GM19455 (cell line): ENCODE measurements around the gene FAM118A.
"Not testable (repeated sequence)": the region's sequence is repeated elsewhere in the genome, so short reads cannot be mapped to it uniquely, and the experiment has no call there.

Source experiments
- ATAC-seq: cut with Tn5 transposase; IDR thresholded peaks from one replicate; pipeline ENCODE4 v1.9.1; 2021; ENCODE audit not compliant: unreplicated experiment

FAM118A gene

DNA sequence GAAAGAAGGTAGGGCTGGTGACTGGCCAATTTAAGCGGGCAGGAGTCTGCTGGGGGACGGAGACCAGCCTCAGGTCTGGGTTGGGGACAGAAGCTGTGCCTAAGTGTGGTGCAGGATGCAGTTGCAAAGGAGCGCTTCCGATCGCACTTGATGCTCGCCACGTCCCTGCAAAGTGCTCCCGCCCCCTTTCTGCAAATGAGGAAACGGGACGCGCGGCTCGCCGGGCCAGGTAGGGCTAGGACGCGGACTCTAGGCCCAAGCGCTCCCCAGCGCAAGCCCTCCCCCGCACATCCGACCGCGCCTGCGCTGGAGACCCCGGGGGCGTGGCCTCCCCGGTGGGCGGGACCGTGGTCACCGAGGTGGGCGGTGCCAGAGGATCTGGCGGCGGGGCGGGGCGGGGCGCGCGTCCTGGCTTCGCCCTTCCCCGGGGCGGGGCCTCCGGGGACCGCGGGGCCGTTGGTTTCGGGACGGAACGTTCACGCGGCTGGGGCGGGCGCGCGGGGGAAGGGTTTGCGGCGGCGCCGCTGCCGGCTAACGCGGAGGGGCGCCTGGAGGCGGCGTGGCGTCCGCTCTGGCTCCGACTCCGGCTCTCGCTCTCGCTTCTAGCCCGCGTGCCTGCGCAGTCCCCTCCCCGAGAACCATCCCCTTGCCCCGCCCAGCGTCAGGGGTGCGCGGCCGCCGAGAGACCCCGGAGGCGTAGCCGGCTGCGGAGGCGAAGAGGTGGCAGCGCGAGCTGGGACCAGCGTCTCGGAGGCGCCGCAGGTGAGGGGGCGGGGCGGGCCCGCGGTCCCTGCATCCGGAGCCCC is at the start of gene FAM118A:
Gene FAM118A (plus strand): TSS at position 513 of the 806 bp plus-strand sequence. CDS start 12,446 bp downstream, outside the sequence.
- ATAC-seq, result peak; percentile 77

DNA sequence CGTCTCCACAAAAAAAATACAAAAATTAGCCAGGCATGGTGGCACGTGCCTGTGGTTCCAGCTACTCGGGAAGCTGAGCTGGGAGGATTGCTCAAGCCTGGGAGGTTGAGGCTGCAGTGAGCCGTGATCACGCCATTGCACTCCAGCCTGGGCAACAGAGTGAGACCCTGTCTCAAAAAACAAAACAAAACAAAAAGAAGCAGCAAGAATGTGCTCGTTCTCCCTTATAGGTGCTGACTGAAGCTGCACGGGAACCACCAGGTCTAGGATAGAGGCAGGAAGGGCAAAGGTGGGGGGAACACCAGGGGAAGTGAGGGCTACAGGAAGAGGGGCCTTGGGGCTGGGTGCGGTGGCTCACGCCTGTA is 49.4 kb upstream of the FAM118A start:
- not testable (repeated sequence) for ATAC-seq

DNA sequence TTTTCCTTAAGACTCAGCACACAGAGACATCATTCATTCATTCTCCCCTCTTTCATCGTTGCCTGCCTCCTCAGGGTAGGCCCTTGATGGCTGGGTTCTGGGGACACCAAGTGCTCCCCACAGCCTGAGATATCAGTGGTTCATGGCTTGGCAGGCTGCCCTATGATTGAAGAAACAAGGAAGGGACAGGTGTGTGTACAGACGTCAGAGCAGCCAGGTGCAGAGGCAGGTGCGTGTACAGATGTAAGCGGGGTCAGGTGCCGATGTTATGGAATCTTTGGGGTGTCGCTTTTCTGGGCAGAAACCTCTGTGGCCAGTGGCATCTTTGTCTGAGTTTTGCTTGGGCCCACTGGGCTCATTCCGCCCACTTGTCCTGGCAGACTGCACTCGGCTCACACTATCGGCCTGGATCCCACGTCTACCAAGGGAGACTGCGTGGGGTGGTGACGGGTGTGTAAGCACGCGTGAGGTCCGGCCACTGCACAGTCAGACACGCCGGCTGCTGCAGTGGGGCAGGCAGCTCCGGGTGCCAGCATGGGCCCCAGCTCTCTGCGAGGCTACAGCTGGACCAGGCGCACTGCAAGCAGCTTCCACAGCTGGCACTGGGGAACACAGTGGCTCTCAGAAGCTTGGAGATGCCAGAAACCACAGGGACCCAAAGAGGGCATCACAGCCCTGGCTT is 48.2 kb upstream of the FAM118A start:
- no peak for ATAC-seq

DNA sequence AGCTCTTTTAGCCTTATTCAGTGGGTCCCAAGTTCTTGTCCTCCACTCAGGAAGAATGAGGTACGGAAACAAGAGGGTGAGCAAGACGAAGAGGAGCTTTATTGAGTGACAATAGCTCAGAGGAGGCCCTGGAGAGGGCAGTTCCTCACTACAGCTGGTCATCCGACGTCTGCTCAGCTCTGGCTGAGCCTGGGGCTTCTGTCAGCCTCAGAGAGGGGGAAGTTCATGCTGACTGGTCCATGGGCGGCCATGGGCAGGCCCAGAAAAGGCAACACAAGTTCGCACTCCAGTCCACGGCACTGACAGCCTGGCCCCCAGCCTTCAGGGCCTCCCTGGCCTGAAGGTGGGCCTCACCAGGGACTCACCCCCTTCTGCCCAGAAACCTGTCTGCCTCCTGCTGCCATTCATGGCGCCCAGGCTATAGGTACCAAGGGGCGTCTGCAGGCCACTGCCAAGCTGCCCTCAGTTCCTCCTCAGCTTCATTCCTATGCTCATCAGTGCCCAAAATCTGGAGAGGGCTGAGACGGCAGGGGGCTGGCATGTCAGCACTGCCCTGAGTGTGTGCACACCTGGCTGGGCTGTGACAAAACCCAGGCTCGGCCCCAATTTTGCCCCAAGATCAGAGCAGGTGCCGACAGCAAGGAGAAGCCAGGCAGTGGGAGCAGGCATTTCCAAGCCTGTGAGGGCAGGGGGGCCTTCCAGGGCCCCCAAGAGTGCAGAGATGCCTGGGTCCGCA is 47.4 kb upstream of the FAM118A start:
- no peak for ATAC-seq

DNA sequence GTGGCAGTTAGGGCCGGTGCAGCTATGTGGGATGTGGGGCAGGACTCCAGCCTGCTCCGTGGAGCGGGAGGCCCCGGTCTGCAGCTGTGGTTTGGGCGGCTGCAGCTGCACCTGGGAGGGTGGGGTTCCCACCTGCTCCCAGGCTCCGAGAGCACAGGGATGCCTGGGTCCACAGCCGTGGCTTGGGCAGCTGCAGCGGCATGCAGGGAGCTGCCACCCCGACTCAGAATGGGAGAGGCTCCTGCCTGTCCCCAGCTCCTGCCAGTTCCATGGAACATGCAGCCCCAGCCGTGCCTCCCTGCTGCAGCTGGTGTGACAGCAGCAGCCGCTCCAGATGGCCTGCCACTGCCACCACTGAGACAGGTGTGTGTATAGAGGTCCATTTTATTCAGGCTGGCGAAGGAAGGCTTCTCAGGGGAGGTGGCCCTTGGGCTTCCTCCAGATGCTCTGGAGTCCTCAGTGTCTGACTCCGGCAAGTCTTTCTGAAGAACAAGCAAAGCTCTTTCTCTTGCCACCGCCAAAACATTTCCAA is 46.7 kb upstream of the FAM118A start:
- no peak for ATAC-seq

DNA sequence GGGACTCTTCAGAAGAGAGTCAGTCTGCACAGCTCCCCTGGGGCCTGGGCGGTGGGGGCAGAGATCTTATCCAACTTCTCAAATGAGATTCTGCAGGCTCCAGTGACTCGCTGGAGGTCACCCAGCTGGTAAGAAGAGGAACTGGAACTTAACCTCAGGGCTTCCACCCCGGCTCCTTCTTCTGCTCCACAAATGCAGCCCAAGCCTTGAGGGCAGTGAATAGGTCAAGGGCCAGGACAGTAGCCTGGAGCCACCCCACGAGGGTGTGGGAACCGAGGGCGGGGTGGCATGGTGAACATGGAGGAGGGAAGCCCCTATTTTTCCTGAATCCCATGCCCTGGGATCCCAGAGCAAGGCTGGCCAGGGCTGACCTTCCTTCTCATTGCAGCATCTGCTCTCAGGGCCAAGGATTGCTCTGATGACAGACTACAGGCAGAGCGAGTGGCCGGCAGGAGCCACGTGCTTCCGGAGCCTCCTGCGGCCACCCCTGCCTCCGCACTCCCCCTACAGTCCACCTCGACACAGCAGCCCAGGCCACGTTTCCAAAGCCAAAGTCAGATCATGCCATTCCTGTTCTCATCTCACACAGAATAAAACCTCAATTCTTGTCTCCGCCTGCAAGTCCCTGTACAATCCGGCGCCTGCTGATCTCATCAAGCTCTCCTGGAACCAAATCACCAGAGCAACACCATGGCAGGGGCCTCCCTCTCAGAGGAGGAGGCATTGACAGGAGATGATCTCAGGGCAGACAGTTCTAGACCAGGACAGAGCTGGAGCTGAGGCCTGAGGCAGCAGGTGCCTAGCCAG is 46.1 kb upstream of the FAM118A start:
- ATAC-seq, result no peak

DNA sequence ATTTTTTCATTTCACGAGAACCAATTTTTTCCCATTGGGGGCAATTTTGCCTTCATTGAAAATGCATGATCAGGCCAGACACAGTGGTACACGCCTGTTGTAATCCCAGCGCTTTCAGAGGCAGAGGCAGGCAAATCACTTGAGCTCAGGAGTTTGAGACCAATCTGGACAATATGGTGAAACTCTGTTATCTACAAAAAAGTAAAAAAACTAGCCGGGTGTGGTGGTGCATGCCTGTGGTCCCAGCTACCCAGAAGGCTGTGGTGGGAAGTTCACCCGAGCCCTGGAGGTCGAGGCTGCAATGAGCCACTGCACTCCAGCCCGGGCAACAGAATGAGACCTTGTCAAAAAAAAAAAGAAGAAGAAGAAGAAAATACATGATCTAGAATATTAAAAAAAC is 44.2 kb upstream of the FAM118A start:
- ATAC-seq, result no peak

DNA sequence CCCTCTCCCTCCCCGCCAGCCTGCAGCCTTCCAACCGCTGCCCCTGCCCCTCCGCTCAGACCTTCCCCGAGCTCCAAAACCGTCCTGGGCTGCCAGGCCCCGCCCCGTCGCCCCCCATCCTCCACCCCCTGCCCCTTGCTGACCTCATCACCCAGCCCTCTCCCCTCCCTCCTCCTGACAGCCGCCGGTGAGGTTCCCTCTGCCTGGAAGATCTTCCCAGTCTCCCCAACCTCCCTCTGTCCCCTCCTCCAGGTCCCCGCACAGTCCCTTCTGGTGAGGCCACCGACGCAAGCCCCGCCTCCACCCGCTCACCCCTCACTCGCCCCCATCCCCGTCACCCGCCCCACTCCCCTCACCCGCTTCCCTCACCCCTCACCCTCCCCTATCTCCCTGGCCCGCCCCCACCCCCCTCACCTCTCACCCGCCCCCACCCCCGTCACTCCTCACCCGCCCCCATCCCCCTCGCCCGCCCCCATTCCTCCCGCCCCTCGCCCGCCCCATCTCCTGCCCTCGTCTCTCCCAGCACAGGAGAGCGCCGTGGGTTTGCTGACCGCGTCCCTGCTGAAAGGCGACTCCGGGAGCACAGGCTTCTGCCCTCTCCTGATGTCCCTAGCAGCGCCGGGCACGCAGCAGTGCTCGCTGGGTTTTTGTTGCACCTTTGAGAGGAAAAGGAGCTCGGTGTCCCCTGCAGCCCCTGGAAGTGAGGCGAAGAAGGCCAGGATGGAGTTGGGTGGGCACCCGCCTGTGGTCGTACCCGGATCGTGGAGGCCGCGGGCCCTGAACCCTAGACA is 41.4 kb upstream of the FAM118A start:
- ATAC-seq, result no peak

DNA sequence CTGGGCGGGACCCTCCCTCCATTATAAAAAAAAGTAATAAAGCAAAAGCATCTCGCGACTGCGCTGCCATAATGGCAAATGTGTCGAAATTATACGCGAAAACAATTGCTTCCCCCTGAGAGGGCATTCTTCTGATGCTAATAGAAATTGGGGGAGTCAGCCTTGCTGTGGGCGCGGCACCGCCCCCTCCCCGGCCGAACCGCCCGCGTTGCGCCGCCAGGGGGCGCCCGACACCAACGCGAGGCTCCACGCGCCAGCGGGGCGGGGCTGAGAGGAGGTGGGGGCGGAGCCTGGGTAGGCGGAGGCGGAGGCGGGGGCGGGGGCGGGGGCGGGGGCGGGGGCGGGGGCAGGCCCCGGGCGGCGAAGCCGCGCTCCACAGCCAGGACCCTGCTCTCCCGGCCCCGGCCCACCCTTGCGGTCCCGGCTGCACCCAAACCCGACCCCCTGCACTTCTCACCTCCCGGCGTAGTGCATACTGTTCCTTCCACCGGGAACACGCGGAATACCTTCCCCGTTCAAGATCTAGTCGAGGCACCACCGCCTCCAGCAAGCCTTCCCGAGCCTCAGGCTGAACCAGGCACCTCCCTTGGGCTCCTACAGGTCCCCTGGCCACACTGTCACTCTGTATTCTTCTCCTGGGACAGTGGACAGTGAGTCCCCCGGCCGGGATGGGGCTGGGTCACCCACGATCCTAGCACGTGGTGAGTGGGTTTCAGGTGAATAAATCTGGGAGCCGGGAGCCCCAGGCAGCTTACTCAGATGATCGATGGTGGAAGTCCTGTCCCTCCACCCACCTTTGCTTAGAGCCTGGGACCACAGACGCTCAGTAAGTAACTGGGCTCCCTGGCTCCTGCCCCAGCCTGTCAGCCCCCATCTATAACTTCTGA is 40.5 kb upstream of the FAM118A start:
- ATAC-seq, result no peak

DNA sequence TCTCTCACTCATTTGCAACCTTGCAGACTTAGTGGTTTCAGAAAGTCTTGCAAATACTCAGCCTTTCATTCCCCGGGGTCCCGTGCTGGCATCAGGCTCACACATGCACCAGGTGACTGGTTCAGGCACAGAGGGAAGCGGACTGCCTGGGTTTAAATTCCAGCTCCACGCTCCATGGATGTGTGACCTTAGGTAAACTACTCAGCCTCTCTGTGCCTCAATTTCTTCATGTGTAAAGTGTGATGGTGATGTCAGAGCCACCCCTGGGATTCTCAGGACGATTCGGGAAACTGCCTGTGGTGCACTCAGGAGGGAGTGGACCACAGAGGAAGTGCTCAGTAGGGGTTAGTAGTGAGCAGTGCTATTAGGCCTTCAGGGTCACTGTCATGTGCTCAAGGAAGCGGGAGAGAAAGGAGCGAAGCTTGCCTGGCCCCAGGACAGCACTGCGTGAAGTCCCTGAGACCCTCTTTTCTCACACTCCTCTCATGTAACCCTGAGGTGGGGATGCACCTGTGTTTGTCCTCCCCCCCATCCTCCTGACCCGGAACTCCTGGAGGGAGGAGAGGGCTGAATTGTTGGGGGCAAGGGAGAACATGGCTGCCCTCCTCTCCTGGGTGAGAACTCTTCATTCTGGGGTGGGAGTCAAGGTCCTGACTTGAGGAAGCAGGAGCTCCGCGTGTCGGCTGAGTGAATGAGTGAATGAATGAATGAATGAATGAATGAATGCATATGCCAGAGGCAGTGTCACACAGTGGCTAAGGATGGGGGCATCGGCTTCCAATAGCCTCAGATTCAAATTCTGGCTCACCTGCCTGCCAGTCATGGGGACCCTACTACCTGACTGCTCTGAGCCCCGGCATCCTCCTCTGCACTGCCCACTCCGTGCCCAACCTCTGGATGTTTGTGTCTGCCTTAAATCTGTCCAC is 39.4 kb upstream of the FAM118A start:
- ATAC-seq, result no peak

DNA sequence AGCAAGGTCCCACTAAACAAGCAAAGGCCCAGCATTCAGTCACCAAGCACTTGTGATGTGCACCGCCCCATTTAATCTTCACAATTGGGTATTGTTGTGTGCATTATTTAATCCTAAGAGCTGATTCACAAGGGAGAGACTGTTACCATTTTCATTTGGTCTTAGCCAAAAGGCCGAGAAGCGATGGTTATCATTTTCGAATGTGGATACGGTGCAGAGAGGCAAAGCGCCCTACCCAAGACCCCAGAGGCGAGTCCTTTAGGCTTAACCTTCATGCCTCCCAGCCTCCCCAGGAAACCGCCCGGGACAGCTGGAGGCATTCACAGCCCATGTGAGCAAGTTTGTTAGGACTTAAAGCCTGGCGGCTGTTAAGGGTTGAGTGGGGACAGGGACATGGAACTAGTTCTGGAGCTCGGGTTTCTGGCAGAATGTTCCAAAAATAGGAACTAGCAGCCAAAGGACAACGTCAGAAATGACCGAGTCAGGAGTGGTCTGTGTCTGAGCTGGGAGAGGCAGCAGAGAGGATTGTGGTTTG is 38.0 kb upstream of the FAM118A start:
- no peak for ATAC-seq

DNA sequence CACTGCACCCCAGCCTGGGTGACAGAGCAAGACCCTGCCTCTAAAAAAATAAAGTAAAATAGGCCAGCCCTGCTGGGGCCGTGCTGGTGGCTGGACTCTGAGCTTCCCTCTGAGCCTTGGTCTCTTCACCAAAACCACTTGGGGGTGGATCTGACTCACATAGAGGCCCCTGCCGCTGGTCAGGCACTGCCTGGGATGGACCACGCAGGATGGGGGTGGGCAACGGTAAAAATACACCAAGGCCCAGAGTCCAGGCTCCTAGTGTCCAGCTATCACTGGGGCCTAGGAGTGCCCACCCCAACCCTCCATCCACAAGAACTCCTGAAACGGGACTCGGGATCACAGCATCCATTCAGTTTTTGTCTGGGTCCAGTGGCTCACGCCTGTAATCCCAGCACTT is 37.2 kb upstream of the FAM118A start:
- no peak for ATAC-seq

DNA sequence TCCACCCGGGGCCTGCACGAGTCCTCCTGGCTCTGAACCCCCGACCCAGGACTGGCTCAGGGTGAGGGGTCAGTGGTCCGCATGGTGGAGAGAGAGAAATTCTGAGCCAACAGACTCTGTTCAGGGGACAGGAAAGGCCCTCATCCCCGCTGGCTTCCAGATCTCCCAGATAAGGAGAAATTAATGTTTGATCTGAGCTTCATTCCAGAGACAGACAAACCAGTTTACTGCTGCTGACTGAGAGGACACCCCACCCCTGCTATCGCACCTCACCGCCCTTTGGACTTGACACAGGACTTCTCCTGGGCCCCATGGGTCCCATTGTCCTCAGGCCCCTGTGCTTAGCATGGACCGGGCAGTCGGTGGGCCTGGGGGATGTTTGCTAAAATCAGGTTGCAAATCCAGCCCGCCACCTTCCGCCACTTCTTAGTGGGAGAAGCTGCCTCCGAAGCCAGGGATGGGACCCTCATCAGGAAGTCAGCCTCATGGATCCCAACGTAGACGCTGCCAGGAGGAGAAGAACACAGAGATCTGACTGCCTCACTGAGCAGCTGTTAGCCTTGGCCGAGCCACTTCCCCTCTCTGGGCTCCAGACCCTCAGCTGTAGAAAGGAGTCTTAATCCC is 36.2 kb upstream of the FAM118A start:
- ATAC-seq, result no peak

DNA sequence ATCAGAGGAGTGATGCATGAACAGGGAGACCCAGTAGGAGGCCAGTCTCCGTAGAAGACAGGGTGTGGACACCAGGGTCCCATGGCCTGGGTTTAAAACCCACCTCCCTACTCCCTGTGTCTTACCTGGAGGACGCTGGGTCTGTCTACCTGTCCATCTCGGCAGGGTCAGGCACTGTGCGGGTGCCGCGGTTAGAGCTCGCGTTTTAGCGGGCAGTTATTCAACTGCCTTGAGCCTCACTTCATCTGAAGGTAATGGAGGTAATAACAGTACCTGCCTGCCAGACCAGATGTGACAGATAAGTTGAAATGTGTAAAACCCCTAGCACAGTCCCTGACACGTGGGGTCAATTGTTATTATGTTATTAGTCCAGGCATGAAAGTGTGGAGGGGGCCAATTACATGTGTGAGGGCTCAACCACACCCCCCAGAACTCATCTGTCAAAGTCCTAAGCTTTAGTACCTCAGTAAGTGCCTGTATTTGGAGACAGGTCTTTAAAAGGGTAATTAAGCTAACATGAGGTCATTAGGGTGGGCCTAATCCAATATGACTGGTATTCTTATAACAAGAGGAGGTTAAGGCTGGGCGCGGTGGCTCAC is 33.1 kb upstream of the FAM118A start:
- ATAC-seq, result no peak

DNA sequence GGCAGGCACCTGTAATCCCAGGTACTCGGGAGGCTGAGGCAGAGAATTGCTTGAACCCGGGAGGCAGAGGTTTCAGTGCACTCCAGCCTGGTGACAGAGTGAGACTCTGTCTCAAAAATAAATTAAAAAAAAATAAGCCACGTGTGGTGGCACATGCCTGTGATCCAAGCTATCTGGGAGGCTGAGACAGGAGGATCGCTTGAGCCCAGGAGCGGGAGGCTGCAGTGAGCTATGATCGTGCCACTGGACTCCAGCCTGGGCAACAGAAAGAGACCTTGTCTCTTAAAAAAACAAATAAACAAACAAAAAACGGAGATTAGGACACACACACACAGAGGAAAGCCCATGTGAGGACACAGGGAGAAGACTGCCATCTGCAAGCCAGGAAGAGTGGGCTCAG is 32.0 kb upstream of the FAM118A start:
- ATAC-seq, result not testable (repeated sequence)

DNA sequence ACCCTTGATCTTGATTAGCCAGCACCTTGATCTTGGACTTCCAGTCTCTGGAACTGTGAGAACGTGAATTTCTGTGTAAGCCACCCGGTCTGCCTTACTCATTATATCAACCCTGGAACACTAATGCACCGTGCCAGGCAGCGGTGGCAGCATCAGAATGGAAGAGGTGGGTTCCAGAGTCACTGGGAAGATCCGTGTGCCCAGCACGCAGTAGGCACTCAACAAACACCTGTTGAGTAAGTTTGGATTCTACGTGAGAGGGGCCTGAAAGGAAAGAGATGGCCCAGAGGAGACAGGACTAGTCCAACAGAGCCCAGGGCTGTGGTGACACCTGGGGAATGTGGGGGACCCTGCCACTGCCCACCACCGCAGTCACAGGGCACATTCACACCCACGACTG is 31.6 kb upstream of the FAM118A start:
- no peak for ATAC-seq

DNA sequence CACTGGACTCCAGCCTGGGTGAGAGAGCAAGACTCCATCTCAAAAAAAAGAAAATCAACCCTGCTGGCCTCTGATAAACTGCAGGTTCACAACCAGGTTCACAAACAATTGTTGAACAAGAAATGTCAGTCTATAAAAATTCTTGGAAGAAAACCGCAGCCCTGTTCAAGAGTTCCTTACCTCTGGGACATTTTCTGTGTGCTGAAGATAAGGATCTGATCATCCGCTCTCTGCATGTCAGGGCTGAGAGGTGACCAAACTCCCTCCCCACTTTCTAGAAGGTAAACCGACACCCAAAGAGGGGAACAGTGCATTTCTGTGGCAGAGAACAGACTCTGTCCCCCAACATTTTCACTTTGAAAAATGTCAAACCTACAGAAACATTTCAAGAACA is 29.1 kb upstream of the FAM118A start:
- ATAC-seq, result no peak
